Liver (tissue), 9 donors: ENCODE data around the gene DNAH8. TPM values are rescaled to one million over a fixed set of nuclear protein-coding genes. Genes with fewer than 3 reads are reported as not detected.

Experiments
- DNase-seq: peaks from one replicate; pipeline ENCODE4 v3.0.0-alpha.2; 2017; ENCODE audit warnings: low spot score
- H3K27ac ChIP-seq, 2 donors: one replicate each; pipeline ENCODE4 v1.7.0; 2013; ENCODE audit warnings: inconsistent platforms in 2 of 2, low read length in 2 of 2, control low read depth in 1 of 2, low read depth in 1 of 2, mild to moderate bottlenecking in 1 of 2
- H3K27me3 ChIP-seq, 4 donors: one replicate each; pipeline versions ENCODE4 v1.6.1 to v1.7.0; 2013; ENCODE audit warnings: low read length in 3 of 4, inconsistent platforms in 1 of 4, mild to moderate bottlenecking in 1 of 4, moderate library complexity in 1 of 4; ENCODE audit not compliant: control insufficient read depth in 4 of 4, insufficient read depth in 4 of 4
- H3K36me3 ChIP-seq, 4 donors: one replicate each; pipeline versions ENCODE4 v1.6.1 to v1.7.0; 2013; ENCODE audit warnings: low read length in 3 of 4, mild to moderate bottlenecking in 3 of 4, low read depth in 1 of 4, moderate library complexity in 1 of 4; ENCODE audit not compliant: control insufficient read depth in 4 of 4, insufficient read depth in 3 of 4
- H3K4me1 ChIP-seq, 4 donors: one replicate each; pipeline versions ENCODE4 v1.6.1 to v1.7.0; 2013; ENCODE audit warnings: low read length in 3 of 4, mild to moderate bottlenecking in 3 of 4, moderate library complexity in 1 of 4; ENCODE audit not compliant: control insufficient read depth in 4 of 4, insufficient read depth in 4 of 4
- H3K4me3 ChIP-seq, 3 donors: one replicate each; pipeline versions ENCODE4 v1.6.1 to v1.7.0; 2013; ENCODE audit warnings: low read length in 3 of 3, control low read depth in 1 of 3, low read depth in 1 of 3, mild to moderate bottlenecking in 1 of 3
- H3K9ac ChIP-seq, 2 donors: one replicate each; pipeline ENCODE4 v1.7.0; 2013; ENCODE audit warnings: low read length in 2 of 2, mild to moderate bottlenecking in 2 of 2, moderate library complexity in 2 of 2, control low read depth in 1 of 2, low read depth in 1 of 2
- H3K9me3 ChIP-seq, 4 donors: one replicate each; pipeline versions ENCODE4 v1.6.1 to v1.7.0; 2013; ENCODE audit warnings: low read length in 3 of 4; ENCODE audit not compliant: control insufficient read depth in 4 of 4
- ATF3 ChIP-seq: IDR thresholded peaks from 2 replicates; pipeline ENCODE4 v1.6.1; 2016; ENCODE audit warnings: antibody characterized with exemption
- FOXA1 ChIP-seq: IDR thresholded peaks from 2 replicates; pipeline ENCODE4 v1.6.1; 2016; ENCODE audit warnings: antibody characterized with exemption
- GABPA ChIP-seq, 2 donors: IDR thresholded peaks in 1 of 2; conservative IDR thresholded peaks in 1 of 2; 2 replicates each; pipeline ENCODE4 v1.6.1; 2016; ENCODE audit warnings: antibody characterized with exemption in 2 of 2, mild to moderate bottlenecking in 1 of 2, moderate library complexity in 1 of 2
- HNF4A ChIP-seq, 2 donors: conservative IDR thresholded peaks; 2 replicates each; pipeline ENCODE4 v1.6.1; 2016; ENCODE audit warnings: antibody characterized with exemption in 2 of 2, mild to moderate bottlenecking in 2 of 2
- JUND ChIP-seq, 2 donors: IDR thresholded peaks; 2 replicates each; pipeline ENCODE4 v1.6.1; 2016; ENCODE audit warnings: antibody characterized with exemption in 2 of 2
- NR2F2 ChIP-seq: IDR thresholded peaks from 2 replicates; pipeline ENCODE4 v1.6.1; 2016; ENCODE audit warnings: antibody characterized with exemption
- RAD21 ChIP-seq, 2 donors: IDR thresholded peaks; 2 replicates each; pipeline ENCODE4 v1.6.1; 2016; ENCODE audit warnings: antibody characterized with exemption in 2 of 2, mild to moderate bottlenecking in 2 of 2
- REST ChIP-seq: IDR thresholded peaks from 2 replicates; pipeline ENCODE4 v1.6.1; 2016; ENCODE audit warnings: antibody characterized with exemption, mild to moderate bottlenecking
- RXRA ChIP-seq, 2 donors: IDR thresholded peaks; 2 replicates each; pipeline ENCODE4 v1.6.1; 2017 to 2018; ENCODE audit warnings: antibody characterized with exemption in 2 of 2, mild to moderate bottlenecking in 1 of 2
- SP1 ChIP-seq: IDR thresholded peaks from 2 replicates; pipeline ENCODE4 v1.6.1; 2018; ENCODE audit warnings: antibody characterized with exemption, mild to moderate bottlenecking
- TAF1 ChIP-seq: conservative IDR thresholded peaks from 2 replicates; pipeline ENCODE4 v1.6.1; 2016; ENCODE audit warnings: antibody characterized with exemption, mild to moderate bottlenecking
- YY1 ChIP-seq: IDR thresholded peaks from 2 replicates; pipeline ENCODE4 v1.6.1; 2016; ENCODE audit warnings: antibody characterized with exemption, mild to moderate bottlenecking
- WGBS: extraction: QIAGEN DNeasy Blood & Tissue Kit; methylation state at CpG from one replicate; pipeline ENCODE4 v1.1.7; 2013; 5-methylcytosine and 5-hydroxymethylcytosine counted together
- polyA plus RNA-seq, 2 donors: library from polyadenylated mRNA; stranded (reverse) in 1 of 2; unstranded in 1 of 2; fragments of 200-250 nt in 1 of 2; fragments of >200 nt in 1 of 2; fragmentation: Nextera tagmentation in 1 of 2; extraction: Ambion mirVana in 1 of 2; gene quantifications; one replicate each; pipeline versions ENCODE4 v1.2.1 to v1.2.3, GENCODE V29; 2013 to 2015
- total RNA-seq, 2 donors: library from RNA; depleted of rRNA; stranded (reverse); fragments of >200 nt; gene quantifications; one replicate each; pipeline ENCODE4 v1.2.3, GENCODE V29; 2014
- TF ChIP-seq, protein P1 (sequence below): IDR thresholded peaks from 2 replicates; pipeline ENCODE4 v1.6.1; 2016; ENCODE audit warnings: antibody characterized with exemption
- donor health status: healthy.
- donor health status: healthy.
- donor health status: healthy.
- donor health status: healthy.
- donor health status: healthy.

DNAH8 gene
- total and polyA plus RNA-seq, 4 donors = under 0.01 to 0.05 TPM; not detected in 2

DNA sequence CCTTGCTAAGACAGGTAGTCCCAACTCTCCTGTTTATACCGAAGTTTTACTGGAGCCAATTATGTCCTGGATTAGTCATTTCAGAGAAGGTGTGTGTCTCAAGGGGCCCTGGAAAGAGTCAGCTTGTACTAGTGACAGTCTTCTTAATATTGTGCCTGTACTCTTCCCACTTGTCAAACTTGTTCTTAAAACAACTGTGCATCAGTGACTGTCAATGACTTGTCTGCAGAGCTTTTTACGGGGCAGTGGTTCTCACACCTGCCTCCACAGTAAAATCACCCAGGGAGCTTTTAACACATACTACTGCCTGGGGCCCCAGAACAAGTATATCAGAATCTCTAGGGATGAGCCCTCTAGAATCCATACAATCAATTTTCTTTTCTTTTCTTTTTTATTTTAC lies 305.0 kb downstream of the DNAH8 start (continued):
- TF ChIP-seq REST = no peak
- no peak for TF ChIP-seq GABPA (IDR thresholded peaks at IDR 0.05 in 1 of 2, conservative IDR thresholded peaks at IDR 0.05 in 1 of 2)
- no peak for TF ChIP-seq TAF1
- TF ChIP-seq RAD21 (IDR thresholded peaks at IDR 0.05) = no peak

GRCh38 chr6:39021041-39021440 lies 305.9 kb downstream of the DNAH8 start:
- H3K27me3 ChIP-seq = no peaks in the 10 kb centered on the region
- H3K9me3 ChIP-seq = peaks cover 0 to 2% (median 0%) of the 10 kb centered on the region in 4 donors
- H3K4me1 ChIP-seq = no peaks in the 10 kb centered on the region
- H3K27ac ChIP-seq = no peak overlapping the region
- no peak overlapping the region for H3K9ac ChIP-seq
- TF ChIP-seq SP1 (no peak), JUND (IDR thresholded peaks at IDR 0.05) (no peak), NR2F2 (no peak), RAD21 (IDR thresholded peaks at IDR 0.05) (no peak), REST (no peak), RXRA (IDR thresholded peaks at IDR 0.05) (no peak), FOXA1 (no peak), YY1 (no peak), ATF3 (no peak), GABPA (IDR thresholded peaks at IDR 0.05 in 1 of 2, conservative IDR thresholded peaks at IDR 0.05 in 1 of 2) (no peak)
- TF ChIP-seq, protein P1, sequence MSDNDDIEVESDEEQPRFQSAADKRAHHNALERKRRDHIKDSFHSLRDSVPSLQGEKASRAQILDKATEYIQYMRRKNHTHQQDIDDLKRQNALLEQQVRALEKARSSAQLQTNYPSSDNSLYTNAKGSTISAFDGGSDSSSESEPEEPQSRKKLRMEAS = no peak
- DNase-seq = no peak
- H3K4me3 ChIP-seq = no peak overlapping the region
- 81% methylated on average over 2 of the region's 2 CpGs for WGBS
- H3K36me3 ChIP-seq = no peaks in the 10 kb centered on the region

GRCh38 chr6:39021779-39022178 lies 306.7 kb downstream of the DNAH8 start:
- Histone ChIP-seq H3K27me3 (no peaks in the 10 kb centered on the region), H3K4me1 (no peaks in the 10 kb centered on the region), H3K36me3 (no peaks in the 10 kb centered on the region), H3K4me3 (no peak overlapping the region), H3K9me3 (peaks cover 0 to 2% (median 0%) of the 10 kb centered on the region in 4 donors), H3K27ac (no peak overlapping the region), H3K9ac (no peak overlapping the region)
- DNase-seq = no peak
- TF ChIP-seq RXRA (IDR thresholded peaks at IDR 0.05) (peak; percentile 51 to 62), RAD21 (IDR thresholded peaks at IDR 0.05) (no peak), HNF4A (conservative IDR thresholded peaks at IDR 0.05) (peak; percentile 39 to 63), ATF3 (no peak)
- 34% methylated on average over 1 of the region's 1 CpG for WGBS
